Skeletal muscle satellite cell (primary cell): ENCODE measurements around the gene TBC1D30.

Source experiments
- H3K27me3 ChIP-seq: 2 replicates; pipeline ENCODE4 v1.7.0; 2013; ENCODE audit warnings: low read length; ENCODE audit not compliant: control insufficient read depth, insufficient read depth
- H3K36me3 ChIP-seq: 2 replicates; pipeline ENCODE4 v1.7.0; 2013; ENCODE audit warnings: mild to moderate bottlenecking, control low read depth, low read length; ENCODE audit not compliant: insufficient read depth
- H3K4me1 ChIP-seq: 2 replicates; pipeline ENCODE4 v1.7.0; 2013; ENCODE audit warnings: low read length; ENCODE audit not compliant: control insufficient read depth, insufficient read depth
- H3K4me2 ChIP-seq: 2 replicates; pipeline ENCODE4 v1.7.0; 2013; ENCODE audit warnings: mild to moderate bottlenecking, low read length
- H3K4me3 ChIP-seq: 2 replicates; pipeline ENCODE4 v1.7.0; 2013; ENCODE audit warnings: low read length
- H3K9ac ChIP-seq: 2 replicates; pipeline ENCODE4 v1.7.0; 2013; ENCODE audit warnings: mild to moderate bottlenecking, low read depth, low read length, moderate library complexity
- H3K9me3 ChIP-seq: replicated peaks from 2 replicates; pipeline ENCODE4 v1.7.0; 2013; ENCODE audit warnings: mild to moderate bottlenecking, control low read depth, low read length

The TBC1D30 gene

GRCh38 chr12:64893961-64894360, 69.5 kb downstream of the TBC1D30 start:
- no peaks in the 10 kb centered on the region for H3K9me3 ChIP-seq
- no peaks in the 10 kb centered on the region for H3K36me3 ChIP-seq
- H3K4me1 ChIP-seq = peaks cover 28% of the 10 kb centered on the region
- H3K4me2 ChIP-seq = peak overlapping the region; percentile 47
- H3K4me3 ChIP-seq = no peak overlapping the region
- H3K27me3 ChIP-seq = peaks cover 8% of the 10 kb centered on the region
- peak overlapping the region; percentile 11 for H3K9ac ChIP-seq

GRCh38 chr12:64894827-64895475, 70.5 kb downstream of the TBC1D30 start:
- H3K27me3 ChIP-seq = peaks cover 2% of the 10 kb centered on the region
- no peaks in the 10 kb centered on the region for H3K36me3 ChIP-seq
- no peak overlapping the region for H3K4me3 ChIP-seq
- H3K9ac ChIP-seq = peak overlapping the region; percentile 29
- H3K9me3 ChIP-seq = no peaks in the 10 kb centered on the region
- H3K4me1 ChIP-seq = peaks cover 28% of the 10 kb centered on the region
- H3K4me2 ChIP-seq = peak overlapping the region; percentile 36

GRCh38 chr12:64895526-64895925, 71.1 kb downstream of the TBC1D30 start:
- H3K27me3 ChIP-seq = no peaks in the 10 kb centered on the region
- H3K4me3 ChIP-seq = no peak overlapping the region
- H3K9me3 ChIP-seq = no peaks in the 10 kb centered on the region
- H3K36me3 ChIP-seq = no peaks in the 10 kb centered on the region
- peaks cover 33% of the 10 kb centered on the region for H3K4me1 ChIP-seq
- peak overlapping the region; percentile 20 for H3K4me2 ChIP-seq
- H3K9ac ChIP-seq = no peak overlapping the region

DNA sequence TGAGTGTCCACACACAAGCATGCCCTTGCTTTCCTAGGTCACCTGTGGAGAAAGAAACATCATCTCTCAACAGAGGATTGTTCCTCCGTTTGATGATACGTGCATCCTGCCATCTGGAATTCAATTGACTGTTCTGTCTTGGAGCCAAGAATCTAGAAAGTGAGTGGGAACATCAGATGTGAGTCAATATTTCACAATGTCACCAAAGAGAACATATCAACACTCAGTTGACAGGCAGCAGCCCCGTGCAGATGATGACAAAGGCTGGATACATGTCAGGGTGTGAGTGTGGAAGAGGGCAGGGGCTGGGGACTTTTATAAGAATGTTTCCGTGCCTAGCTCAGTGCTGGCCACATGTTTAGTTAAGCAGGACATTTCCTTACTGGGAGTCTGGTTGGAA, 76.1 kb downstream of the TBC1D30 start:
- Histone ChIP-seq H3K36me3 (no peaks in the 10 kb centered on the region), H3K27me3 (no peaks in the 10 kb centered on the region), H3K9me3 (no peaks in the 10 kb centered on the region), H3K4me2 (no peak overlapping the region), H3K9ac (no peak overlapping the region), H3K4me1 (peaks cover 26% of the 10 kb centered on the region), H3K4me3 (no peak overlapping the region)

DNA sequence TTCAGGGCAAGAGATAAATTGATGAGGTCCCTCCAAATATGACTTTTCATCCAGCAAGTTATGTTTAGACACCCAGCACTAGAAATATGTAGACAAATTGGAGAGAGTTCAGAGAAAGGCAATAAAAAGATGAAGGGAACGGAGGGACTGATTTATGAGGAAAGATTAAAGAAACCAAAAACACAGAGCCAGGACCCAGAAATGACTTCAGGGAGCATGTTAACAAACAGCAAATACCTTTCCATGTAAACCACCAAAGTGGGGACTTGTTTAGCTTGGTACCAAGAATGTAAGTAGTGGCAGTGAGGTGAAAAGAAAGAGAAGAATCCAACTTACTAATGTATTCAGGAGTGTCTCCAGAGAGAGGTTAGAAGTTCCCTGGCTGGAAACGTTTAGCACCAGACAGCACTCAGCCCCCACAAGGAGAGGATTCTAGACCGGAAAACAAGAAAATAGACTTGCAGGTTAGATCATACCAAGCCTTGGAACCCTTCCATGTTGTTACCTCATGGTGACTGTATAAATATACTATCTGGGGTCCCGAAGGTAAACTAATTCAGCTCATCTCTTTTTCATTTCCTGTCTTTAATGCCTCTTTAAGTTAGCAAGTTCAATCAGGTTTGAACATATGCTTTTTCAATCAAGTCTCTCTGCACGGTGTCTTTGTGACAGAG, 79.2 kb downstream of the TBC1D30 start:
- no peaks in the 10 kb centered on the region for H3K27me3 ChIP-seq
- no peak overlapping the region for H3K4me2 ChIP-seq
- no peaks in the 10 kb centered on the region for H3K9me3 ChIP-seq
- H3K36me3 ChIP-seq = no peaks in the 10 kb centered on the region
- no peak overlapping the region for H3K4me3 ChIP-seq
- peaks cover 19% of the 10 kb centered on the region for H3K4me1 ChIP-seq
- no peak overlapping the region for H3K9ac ChIP-seq

DNA sequence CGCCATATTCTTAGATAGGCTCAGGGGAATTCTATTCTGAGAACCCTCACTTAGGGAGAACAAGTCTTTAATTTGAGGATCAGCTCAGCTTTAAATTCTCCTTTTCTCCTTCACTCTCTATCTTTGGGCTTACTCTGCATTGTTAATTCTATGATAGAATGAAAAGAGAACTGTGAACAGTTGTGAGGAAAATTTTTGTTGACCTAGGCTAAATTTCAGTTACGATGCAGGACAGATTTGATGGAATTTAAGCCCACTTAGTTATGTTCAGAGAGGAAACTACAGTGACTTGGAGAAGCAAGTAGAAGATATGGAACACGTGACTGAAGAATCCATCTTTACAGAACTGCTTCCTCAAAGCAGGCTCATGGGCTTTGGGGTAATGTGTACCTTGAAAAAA, 82.7 kb downstream of the TBC1D30 start:
- H3K36me3 ChIP-seq = no peaks in the 10 kb centered on the region
- no peak overlapping the region for H3K9ac ChIP-seq
- no peaks in the 10 kb centered on the region for H3K9me3 ChIP-seq
- no peak overlapping the region for H3K4me2 ChIP-seq
- H3K4me1 ChIP-seq = peaks cover 10% of the 10 kb centered on the region
- H3K4me3 ChIP-seq = no peak overlapping the region
- no peaks in the 10 kb centered on the region for H3K27me3 ChIP-seq

DNA sequence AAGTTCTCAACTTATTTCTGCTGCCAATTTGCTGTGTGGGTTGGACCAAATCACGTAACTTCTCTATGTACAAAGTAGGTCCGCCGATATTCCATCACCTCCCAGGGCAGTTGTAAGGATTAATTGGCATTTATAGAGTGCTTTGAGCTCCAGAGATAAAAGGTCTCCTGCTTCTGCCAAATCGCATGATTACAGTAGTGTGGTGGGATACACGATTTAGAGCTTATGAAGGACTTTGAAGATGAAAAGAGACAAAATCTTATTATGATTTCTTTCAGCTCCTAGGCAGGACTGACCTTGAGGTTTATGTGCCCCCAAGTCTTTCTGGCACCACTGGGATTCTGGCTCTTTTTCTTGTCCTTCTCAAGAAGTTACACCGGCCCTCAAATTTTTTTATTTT, 84.7 kb downstream of the TBC1D30 start:
- peaks cover 6% of the 10 kb centered on the region for H3K27me3 ChIP-seq
- H3K9me3 ChIP-seq = no peaks in the 10 kb centered on the region
- H3K4me1 ChIP-seq = peaks cover 11% of the 10 kb centered on the region
- H3K9ac ChIP-seq = no peak overlapping the region
- no peaks in the 10 kb centered on the region for H3K36me3 ChIP-seq
- H3K4me2 ChIP-seq = no peak overlapping the region
- H3K4me3 ChIP-seq = no peak overlapping the region

DNA sequence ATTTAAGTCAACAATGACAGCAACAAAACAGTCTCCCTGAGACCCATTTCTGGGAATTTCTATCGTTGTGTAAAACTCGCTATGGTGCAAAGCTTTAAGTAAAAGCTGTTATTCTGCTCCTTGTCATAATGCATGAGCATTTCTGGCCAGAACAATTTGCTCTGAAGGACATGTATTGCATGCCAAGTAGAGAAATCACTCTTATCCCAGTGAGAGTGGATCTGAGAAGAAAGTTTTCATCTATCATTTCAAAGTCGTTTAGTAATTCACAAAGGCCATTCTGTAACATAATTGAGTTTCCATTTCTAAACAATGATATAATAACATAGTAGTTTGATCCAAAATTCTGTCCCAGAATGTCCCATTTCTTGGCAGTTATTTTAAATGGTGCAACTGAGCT, 86.6 kb downstream of the TBC1D30 start:
- Histone ChIP-seq H3K9ac (no peak overlapping the region), H3K4me2 (no peak overlapping the region), H3K9me3 (no peaks in the 10 kb centered on the region), H3K4me3 (no peak overlapping the region), H3K36me3 (no peaks in the 10 kb centered on the region), H3K4me1 (peaks cover 11% of the 10 kb centered on the region), H3K27me3 (peaks cover 8% of the 10 kb centered on the region)

GRCh38 chr12:64911912-64912311, 87.5 kb downstream of the TBC1D30 start:
- Histone ChIP-seq H3K27me3 (peaks cover 8% of the 10 kb centered on the region), H3K4me1 (peaks cover 11% of the 10 kb centered on the region), H3K4me2 (no peak overlapping the region), H3K36me3 (no peaks in the 10 kb centered on the region), H3K4me3 (no peak overlapping the region), H3K9me3 (no peaks in the 10 kb centered on the region), H3K9ac (no peak overlapping the region)

DNA sequence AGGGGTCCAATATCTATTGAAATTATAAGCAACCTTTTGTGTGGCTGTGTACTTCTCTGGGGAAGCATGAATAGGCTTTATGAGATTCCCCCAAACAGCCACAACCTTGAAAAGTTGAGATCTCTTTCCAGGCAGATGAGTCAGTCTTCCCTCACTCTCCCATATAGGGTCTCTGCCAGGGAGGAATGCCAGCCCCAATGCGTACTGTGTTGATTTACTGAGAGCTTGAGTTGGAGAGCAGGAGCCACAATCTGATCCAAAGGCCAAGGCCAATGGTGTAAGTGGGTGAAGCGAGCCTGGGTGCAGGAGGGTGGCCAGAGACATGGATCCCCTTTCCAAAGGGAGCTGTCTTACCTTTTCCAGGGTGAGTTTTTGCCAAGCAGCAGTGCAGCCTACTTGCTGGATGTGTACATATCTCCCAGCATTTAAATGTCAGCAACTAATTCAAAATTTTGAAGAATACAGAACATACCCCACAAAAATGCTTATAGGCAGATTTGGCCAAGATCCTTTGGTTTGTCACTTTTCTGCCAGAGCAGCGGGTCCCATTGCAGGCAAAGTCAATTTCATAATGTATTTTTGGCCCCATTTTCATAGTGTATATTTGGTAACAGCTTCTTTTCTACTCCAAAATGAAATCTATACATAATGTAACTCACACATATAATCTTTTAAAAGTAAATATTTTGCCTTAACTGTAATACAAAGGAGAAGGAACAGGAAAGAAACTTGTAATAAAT, 88.2 kb downstream of the TBC1D30 start:
- Histone ChIP-seq H3K9me3 (no peaks in the 10 kb centered on the region), H3K4me3 (no peak overlapping the region), H3K36me3 (no peaks in the 10 kb centered on the region), H3K9ac (no peak overlapping the region), H3K4me2 (no peak overlapping the region), H3K4me1 (peaks cover 11% of the 10 kb centered on the region), H3K27me3 (peaks cover 8% of the 10 kb centered on the region)

DNA sequence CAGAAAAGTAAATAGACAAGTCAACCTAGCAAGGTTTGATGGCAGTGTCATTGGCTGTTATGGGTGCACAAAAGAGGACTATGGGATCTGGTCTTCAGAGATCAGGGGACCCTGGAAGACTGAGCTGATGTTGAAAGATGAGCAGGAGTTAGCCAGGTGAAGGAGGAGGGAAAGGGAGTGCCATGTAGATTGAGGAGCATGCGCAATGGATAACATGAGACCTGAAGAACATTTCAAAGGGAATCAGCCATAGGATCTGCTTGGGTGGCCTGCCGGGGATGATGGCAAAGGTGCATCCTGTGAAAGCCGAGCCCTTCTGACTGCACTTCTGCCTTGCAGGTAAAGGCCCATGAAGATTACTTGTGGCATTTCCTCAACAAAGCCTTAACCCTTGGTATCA, 90.8 kb downstream of the TBC1D30 start:
- H3K36me3 ChIP-seq = no peaks in the 10 kb centered on the region
- H3K4me3 ChIP-seq = no peak overlapping the region
- H3K9me3 ChIP-seq = no peaks in the 10 kb centered on the region
- H3K4me2 ChIP-seq = no peak overlapping the region
- H3K27me3 ChIP-seq = peaks cover 27% of the 10 kb centered on the region
- peaks cover 11% of the 10 kb centered on the region for H3K4me1 ChIP-seq
- H3K9ac ChIP-seq = no peak overlapping the region
